ENCODE measurements around the gene HEATR5A.

The HEATR5A gene

DNA sequence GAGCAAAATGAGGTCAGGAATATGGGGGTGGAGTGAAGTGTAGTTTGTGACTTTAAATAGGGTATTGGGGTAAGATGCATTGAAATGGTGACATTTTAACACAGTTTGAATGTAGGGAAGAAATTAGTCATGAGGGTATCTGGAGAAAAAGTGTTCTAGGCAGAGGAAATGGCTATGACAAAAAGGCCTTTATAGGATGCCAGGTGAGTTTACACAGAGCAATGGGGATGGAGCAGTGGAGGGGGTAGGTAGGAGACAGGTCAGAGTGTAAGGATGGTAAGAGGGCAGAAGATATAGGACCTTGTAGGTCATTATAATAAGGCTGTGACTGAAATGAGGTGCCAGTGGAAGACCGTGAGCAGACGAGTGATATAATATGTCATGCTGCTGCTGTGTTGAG is 30.4 kb downstream of the HEATR5A start:
- H3K4me1 ChIP-seq (ENCODE audit: low read length) = peaks cover 13% of the 10 kb centered on the region
- TF ChIP-seq, protein P1, sequence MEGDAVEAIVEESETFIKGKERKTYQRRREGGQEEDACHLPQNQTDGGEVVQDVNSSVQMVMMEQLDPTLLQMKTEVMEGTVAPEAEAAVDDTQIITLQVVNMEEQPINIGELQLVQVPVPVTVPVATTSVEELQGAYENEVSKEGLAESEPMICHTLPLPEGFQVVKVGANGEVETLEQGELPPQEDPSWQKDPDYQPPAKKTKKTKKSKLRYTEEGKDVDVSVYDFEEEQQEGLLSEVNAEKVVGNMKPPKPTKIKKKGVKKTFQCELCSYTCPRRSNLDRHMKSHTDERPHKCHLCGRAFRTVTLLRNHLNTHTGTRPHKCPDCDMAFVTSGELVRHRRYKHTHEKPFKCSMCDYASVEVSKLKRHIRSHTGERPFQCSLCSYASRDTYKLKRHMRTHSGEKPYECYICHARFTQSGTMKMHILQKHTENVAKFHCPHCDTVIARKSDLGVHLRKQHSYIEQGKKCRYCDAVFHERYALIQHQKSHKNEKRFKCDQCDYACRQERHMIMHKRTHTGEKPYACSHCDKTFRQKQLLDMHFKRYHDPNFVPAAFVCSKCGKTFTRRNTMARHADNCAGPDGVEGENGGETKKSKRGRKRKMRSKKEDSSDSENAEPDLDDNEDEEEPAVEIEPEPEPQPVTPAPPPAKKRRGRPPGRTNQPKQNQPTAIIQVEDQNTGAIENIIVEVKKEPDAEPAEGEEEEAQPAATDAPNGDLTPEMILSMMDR (IDR thresholded peaks at IDR 0.05; ENCODE audit: low read depth, low read length) = no peak
- TF ChIP-seq EZH2phosphoT487 (IDR thresholded peaks at IDR 0.05; ENCODE audit: low read depth) = no peak
- H3K27ac ChIP-seq (ENCODE audit: low read length) = no peak overlapping the region
- no peak overlapping the region for H3K4me3 ChIP-seq (ENCODE audit: low read length)
- H3K27me3 ChIP-seq (ENCODE audit: low read depth, low read length) = no peaks in the 10 kb centered on the region
- no peaks in the 10 kb centered on the region for H3K36me3 ChIP-seq (replicated peaks; ENCODE audit: low read depth, low read length)
- H3K9ac ChIP-seq (ENCODE audit: low read length) = no peak overlapping the region
- H3K9me3 ChIP-seq (ENCODE audit: insufficient read depth, low read length) = no peaks in the 10 kb centered on the region
- no peak overlapping the region for H2AFZ ChIP-seq (ENCODE audit: low read depth, low read length)
- H3K79me2 ChIP-seq (ENCODE audit: low read length) = no peaks in the 10 kb centered on the region
- no peak overlapping the region for H3K4me2 ChIP-seq (ENCODE audit: low read length)
- H4K20me1 ChIP-seq (ENCODE audit: insufficient read depth, low read length) = no peaks in the 10 kb centered on the region

DNA sequence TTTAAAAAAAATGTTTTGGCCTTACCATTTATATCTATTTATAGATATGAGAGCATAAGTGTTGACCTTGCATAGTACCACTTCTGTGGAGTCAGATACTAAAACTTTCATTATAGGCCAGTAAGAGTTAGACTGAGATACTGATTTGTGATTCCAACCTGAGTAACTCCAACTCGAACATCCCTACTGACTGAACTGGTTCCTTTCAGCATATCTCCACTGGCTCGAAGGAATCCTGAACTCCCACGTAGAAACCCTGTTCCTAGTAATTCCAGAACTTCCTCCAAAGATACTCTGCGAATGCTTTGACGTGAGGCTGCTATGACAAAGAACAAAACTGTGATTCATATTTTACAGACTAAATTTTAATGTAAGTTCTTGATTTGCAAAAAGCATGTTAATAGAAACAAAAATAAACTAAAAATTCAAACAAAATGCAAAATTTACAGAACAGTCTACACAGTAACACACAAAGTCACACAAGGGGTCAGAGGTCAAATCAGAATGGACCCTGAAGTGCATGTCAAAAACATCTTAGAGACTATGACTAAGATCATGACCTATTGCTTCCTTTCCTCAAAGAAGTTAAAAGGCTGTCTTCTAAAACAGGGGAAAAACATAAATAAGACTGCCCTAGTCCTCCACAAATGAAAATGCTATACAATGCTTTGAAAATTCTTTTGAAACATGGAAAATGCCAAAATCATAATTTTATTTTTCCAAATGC is 31.5 kb downstream of the HEATR5A start:
- Histone ChIP-seq H3K9me3 (ENCODE audit: insufficient read depth, low read length) (no peaks in the 10 kb centered on the region), H3K27ac (ENCODE audit: low read length) (no peak overlapping the region), H3K4me3 (ENCODE audit: low read length) (no peak overlapping the region), H3K79me2 (ENCODE audit: low read length) (no peaks in the 10 kb centered on the region), H3K9ac (ENCODE audit: low read length) (no peak overlapping the region), H3K4me1 (ENCODE audit: low read length) (peaks cover 13% of the 10 kb centered on the region), H4K20me1 (ENCODE audit: insufficient read depth, low read length) (no peaks in the 10 kb centered on the region), H3K27me3 (ENCODE audit: low read depth, low read length) (no peaks in the 10 kb centered on the region), H2AFZ (ENCODE audit: low read depth, low read length) (no peak overlapping the region), H3K36me3 (replicated peaks; ENCODE audit: low read depth, low read length) (no peaks in the 10 kb centered on the region), H3K4me2 (ENCODE audit: low read length) (peak overlapping the region; percentile 21)
- TF ChIP-seq, protein P1 (IDR thresholded peaks at IDR 0.05; ENCODE audit: low read depth, low read length) = no peak
- no peak for TF ChIP-seq EZH2phosphoT487 (IDR thresholded peaks at IDR 0.05; ENCODE audit: low read depth)

DNA sequence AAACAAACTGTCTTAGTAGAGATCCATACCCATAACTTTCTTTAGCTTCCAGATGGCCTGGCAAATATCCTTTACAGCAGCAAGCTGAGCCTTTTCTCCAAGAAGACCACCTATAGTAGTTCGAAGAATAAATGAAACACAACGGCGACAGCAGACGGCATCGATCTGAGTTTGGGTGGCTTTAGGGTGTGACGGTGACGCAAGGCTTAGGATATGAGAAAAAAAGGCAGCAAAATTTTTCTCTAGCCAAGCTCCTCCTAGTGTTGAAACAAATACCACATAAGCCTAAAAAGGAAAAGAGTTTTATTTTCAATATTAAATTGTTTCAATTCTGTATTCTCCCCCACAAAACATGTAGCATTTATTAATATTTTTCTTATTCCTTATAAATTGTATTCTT is 33.3 kb downstream of the HEATR5A start:
- no peaks in the 10 kb centered on the region for H3K27me3 ChIP-seq (ENCODE audit: low read depth, low read length)
- no peaks in the 10 kb centered on the region for H3K79me2 ChIP-seq (ENCODE audit: low read length)
- no peaks in the 10 kb centered on the region for H4K20me1 ChIP-seq (ENCODE audit: insufficient read depth, low read length)
- no peaks in the 10 kb centered on the region for H3K9me3 ChIP-seq (ENCODE audit: insufficient read depth, low read length)
- H3K4me3 ChIP-seq (ENCODE audit: low read length) = no peak overlapping the region
- TF ChIP-seq, protein P1 (IDR thresholded peaks at IDR 0.05; ENCODE audit: low read depth, low read length) = no peak
- no peak for TF ChIP-seq EZH2phosphoT487 (IDR thresholded peaks at IDR 0.05; ENCODE audit: low read depth)
- no peaks in the 10 kb centered on the region for H3K36me3 ChIP-seq (replicated peaks; ENCODE audit: low read depth, low read length)
- H3K27ac ChIP-seq (ENCODE audit: low read length) = no peak overlapping the region
- H2AFZ ChIP-seq (ENCODE audit: low read depth, low read length) = no peak overlapping the region
- H3K4me2 ChIP-seq (ENCODE audit: low read length) = no peak overlapping the region
- peaks cover 13% of the 10 kb centered on the region for H3K4me1 ChIP-seq (ENCODE audit: low read length)
- H3K9ac ChIP-seq (ENCODE audit: low read length) = no peak overlapping the region

DNA sequence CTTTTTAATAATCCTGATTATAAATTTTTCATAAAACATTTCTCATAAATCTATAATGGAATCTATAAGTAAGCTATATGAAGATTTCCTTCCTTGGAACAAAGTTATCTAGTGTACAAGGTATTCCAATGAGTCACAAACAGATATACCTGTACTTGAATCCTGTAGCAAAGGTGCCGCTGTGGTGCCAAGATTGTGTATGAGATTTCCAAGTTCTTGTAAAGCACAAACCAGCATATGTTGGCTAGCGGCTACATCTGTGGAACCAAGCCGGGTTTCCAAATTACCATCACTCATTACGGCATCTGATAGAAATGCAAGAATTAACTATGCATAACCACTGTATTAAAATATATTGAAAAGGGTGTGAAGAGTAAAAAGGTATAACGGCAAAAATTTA is 34.1 kb downstream of the HEATR5A start:
- Histone ChIP-seq H4K20me1 (ENCODE audit: insufficient read depth, low read length) (no peaks in the 10 kb centered on the region), H3K4me2 (ENCODE audit: low read length) (no peak overlapping the region), H3K27ac (ENCODE audit: low read length) (no peak overlapping the region), H3K4me3 (ENCODE audit: low read length) (no peak overlapping the region), H3K9me3 (ENCODE audit: insufficient read depth, low read length) (no peaks in the 10 kb centered on the region), H3K79me2 (ENCODE audit: low read length) (no peaks in the 10 kb centered on the region), H2AFZ (ENCODE audit: low read depth, low read length) (no peak overlapping the region), H3K36me3 (replicated peaks; ENCODE audit: low read depth, low read length) (no peaks in the 10 kb centered on the region), H3K9ac (ENCODE audit: low read length) (no peak overlapping the region), H3K27me3 (ENCODE audit: low read depth, low read length) (no peaks in the 10 kb centered on the region), H3K4me1 (ENCODE audit: low read length) (peaks cover 13% of the 10 kb centered on the region)
- no peak for TF ChIP-seq EZH2phosphoT487 (IDR thresholded peaks at IDR 0.05; ENCODE audit: low read depth)
- TF ChIP-seq, protein P1 (IDR thresholded peaks at IDR 0.05; ENCODE audit: low read depth, low read length) = no peak

All from OCI-LY3 (cell line).